Peyer's patch (tissue), 4 donors: ENCODE measurements around the gene BTN1A1. TPM values are rescaled to one million over a fixed set of nuclear protein-coding genes. Genes with fewer than 3 reads are reported as not detected.

ENCODE experiments used
- DNase-seq, 3 donors: peaks; one replicate each; pipeline ENCODE4 v3.0.0-alpha.2; 2017 to 2019
- H3K27ac ChIP-seq, 4 donors: fragments of 200-600 bp; sonication (generic); one replicate each; pipeline ENCODE4 v1.5.1; 2016 to 2019
- H3K27me3 ChIP-seq, 2 donors: fragments of 200-600 bp; sonication (generic); one replicate each; pipeline ENCODE4 v1.5.1; 2019
- H3K36me3 ChIP-seq, 3 donors: fragments of 200-600 bp; sonication (generic); one replicate each; pipeline ENCODE4 v1.5.1; 2016 to 2019
- H3K4me1 ChIP-seq, 4 donors: fragments of 200-600 bp; sonication (generic); one replicate each; pipeline ENCODE4 v1.5.1; 2016 to 2019
- H3K4me3 ChIP-seq, 4 donors: fragments of 200-600 bp; sonication (generic); 1 replicate in 3 of 4; 2 replicates in 1 of 4; pipeline ENCODE4 v1.5.1; 2016 to 2019; ENCODE audit warnings: mild to moderate bottlenecking in 1 of 4
- H3K9me3 ChIP-seq, 4 donors: fragments of 200-600 bp; sonication (generic); one replicate each; pipeline ENCODE4 v1.5.1; 2016 to 2019; ENCODE audit warnings: mild to moderate bottlenecking in 1 of 4
- POLR2A ChIP-seq, 2 donors: fragments of 450-650 bp; IDR thresholded peaks; one replicate each; pipeline ENCODE4 v1.5.1; 2017; ENCODE audit warnings: antibody characterized with exemption in 2 of 2, mild to moderate bottlenecking in 2 of 2, moderate library complexity in 2 of 2
- total RNA-seq, 4 donors: library from RNA; depleted of rRNA; stranded (reverse); fragments of >200 nt; gene quantifications; one replicate each; pipeline ENCODE4 v1.1.0, GENCODE V29; 2016
- TF ChIP-seq, protein P1 (sequence below), 6 experiments: fragments of 450-650 bp in 4 of 6; fragments of 200-600 bp in 2 of 6; sonication (generic) in 1 of 6; IDR thresholded peaks; one replicate each; pipeline ENCODE4 v1.5.1; 2017 to 2019; ENCODE audit warnings: antibody characterized with exemption in 6 of 6, mild to moderate bottlenecking in 3 of 6, moderate library complexity in 1 of 6

Gene BTN1A1
- total RNA-seq, 4 donors from 2014 or later: not detected

DNA sequence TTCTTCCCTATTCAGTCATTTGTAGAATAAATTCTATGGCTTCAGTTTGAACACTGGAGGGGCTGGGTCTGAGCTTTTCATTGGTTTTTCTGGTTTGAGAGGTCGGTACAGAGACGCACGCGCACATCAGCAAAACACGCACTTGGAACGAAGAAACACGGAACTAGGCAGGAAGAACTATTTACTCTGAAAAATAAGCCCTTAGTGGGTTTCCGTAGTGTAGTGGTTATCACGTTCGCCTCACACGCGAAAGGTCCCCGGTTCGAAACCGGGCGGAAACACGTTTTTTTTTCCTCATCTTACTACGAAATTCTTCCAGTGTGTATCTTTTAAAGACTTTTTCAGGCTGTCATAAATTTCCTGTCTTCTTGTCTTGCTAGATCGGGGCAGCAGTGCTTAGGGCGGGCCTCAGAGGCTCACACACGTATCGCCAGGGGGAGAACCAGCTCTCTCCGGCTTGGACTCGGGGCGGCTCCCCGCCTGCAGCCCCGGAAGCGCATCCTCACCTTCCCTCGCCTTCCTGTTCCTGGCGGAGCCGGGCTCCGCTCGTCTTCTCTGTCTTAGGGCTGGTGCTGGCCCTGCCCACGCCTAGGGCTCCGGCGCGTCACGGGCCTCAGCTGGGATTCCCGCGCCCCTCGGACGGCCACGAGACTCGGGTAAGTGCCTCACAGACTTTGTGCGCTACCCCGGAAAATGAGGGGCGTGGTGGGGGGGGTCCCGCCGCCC is 37.9 kb downstream of the BTN1A1 start, which contains the start of gene HMGN4:
Gene HMGN4 (plus strand): TSS at position 521 of the 726 bp plus-strand sequence. CDS start 6,841 bp downstream, outside the sequence.
- peak; percentile 79 to 91 (median 85) for DNase-seq
- Histone ChIP-seq H3K4me1 (peaks cover 0 to 27% (median 4%) of the 10 kb centered on the region in 4 donors), H3K27ac (peak within 1 kb of the TSS; percentile 88 to 96 (median 91)), H3K27me3 (no peaks in the 10 kb centered on the region), H3K4me3 (peak within 1 kb of the TSS; percentile 58 to 84 (median 83)), H3K9me3 (no peaks in the 10 kb centered on the region), H3K36me3 (no peaks in the 10 kb centered on the region)
- TF ChIP-seq, protein P1, sequence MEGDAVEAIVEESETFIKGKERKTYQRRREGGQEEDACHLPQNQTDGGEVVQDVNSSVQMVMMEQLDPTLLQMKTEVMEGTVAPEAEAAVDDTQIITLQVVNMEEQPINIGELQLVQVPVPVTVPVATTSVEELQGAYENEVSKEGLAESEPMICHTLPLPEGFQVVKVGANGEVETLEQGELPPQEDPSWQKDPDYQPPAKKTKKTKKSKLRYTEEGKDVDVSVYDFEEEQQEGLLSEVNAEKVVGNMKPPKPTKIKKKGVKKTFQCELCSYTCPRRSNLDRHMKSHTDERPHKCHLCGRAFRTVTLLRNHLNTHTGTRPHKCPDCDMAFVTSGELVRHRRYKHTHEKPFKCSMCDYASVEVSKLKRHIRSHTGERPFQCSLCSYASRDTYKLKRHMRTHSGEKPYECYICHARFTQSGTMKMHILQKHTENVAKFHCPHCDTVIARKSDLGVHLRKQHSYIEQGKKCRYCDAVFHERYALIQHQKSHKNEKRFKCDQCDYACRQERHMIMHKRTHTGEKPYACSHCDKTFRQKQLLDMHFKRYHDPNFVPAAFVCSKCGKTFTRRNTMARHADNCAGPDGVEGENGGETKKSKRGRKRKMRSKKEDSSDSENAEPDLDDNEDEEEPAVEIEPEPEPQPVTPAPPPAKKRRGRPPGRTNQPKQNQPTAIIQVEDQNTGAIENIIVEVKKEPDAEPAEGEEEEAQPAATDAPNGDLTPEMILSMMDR (IDR thresholded peaks at IDR 0.05): peak in 3 of 6 experiments; percentile 3 to 22 (median 16)
- peak; percentile 51 to 67 for TF ChIP-seq POLR2A (IDR thresholded peaks at IDR 0.05)

DNA sequence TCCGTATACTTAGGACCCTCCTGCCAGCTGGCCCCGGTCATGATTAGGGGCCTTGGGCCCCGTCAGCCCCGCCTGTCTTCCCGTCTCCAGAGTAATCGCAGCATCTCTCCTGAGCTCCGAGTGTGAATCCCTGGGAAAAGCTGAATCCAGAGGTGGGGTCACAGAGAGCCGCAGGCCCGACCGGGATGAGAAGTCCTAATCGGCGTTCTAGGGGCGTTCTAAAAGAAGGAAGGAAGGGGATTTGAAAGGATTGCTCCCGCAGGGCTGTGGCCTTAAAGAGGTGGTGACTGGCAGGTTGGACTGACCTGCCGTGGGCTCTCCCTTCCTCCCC is 38.4 kb downstream of the BTN1A1 start:
- Histone ChIP-seq H3K9me3 (no peaks in the 10 kb centered on the region), H3K36me3 (no peaks in the 10 kb centered on the region), H3K4me3 (peak overlapping the region; percentile 58 to 84 (median 83)), H3K27me3 (no peaks in the 10 kb centered on the region), H3K4me1 (peaks cover 0 to 27% (median 4%) of the 10 kb centered on the region in 4 donors), H3K27ac (peak overlapping the region; percentile 88 to 96 (median 91))
- no peak for DNase-seq
- TF ChIP-seq, protein P1 (IDR thresholded peaks at IDR 0.05): no peak
- peak in 1 of 2 donors; percentile 6 for TF ChIP-seq POLR2A (IDR thresholded peaks at IDR 0.05)

DNA sequence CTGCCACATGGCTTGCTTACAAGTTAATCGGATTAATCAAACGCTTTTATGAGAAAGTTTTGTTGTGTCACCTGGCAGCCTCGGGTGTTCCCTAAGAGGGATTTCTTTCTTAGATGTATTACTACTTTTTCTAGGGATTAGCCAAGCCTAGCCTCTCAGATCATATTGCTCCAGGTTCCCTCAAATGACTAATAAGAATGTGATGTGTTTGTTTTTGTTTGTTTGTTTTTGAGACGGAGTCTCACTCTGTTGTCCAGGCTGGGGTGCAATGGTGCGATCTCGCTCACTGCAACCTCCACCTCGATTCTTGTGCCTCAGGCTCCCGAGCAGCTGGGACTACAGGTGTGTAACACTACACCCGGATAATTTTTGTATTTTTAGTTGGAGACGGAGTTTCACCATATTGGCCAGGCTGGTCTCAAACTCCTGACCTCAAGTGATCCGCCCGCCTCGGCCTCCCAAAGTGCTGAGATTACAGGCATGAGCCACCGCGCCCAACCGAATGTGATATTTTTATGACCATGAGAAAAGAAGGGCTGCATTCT is 39.0 kb downstream of the BTN1A1 start:
- Histone ChIP-seq H3K36me3 (no peaks in the 10 kb centered on the region), H3K9me3 (no peaks in the 10 kb centered on the region), H3K4me1 (peaks cover 0 to 27% (median 4%) of the 10 kb centered on the region in 4 donors), H3K27me3 (no peaks in the 10 kb centered on the region), H3K27ac (peak overlapping the region; percentile 88 to 96 (median 91)), H3K4me3 (peak overlapping the region; percentile 58 to 84 (median 83))
- DNase-seq: no peak
- no peak for TF ChIP-seq POLR2A (IDR thresholded peaks at IDR 0.05)
- TF ChIP-seq, protein P1 (IDR thresholded peaks at IDR 0.05): no peak

DNA sequence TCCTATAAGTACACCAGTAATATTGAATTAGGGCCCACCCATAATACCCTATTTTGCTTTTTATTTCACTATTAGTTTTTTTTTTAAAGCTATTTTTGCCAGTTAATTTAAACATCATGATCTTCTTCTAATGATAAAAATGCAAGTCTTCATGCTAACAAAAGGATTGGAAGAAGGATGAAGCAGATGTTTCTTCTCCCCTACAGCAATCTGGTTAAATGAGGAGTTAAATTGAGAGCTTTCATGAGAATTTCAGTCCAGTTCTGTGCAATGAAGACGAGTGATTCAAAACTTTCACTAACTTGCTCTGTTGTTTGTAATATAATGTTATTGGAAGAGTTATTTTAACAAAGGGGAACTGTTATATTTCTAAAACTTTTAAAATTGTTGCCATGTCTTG is 41.5 kb downstream of the BTN1A1 start:
- H3K27ac ChIP-seq: no peak overlapping the region
- H3K4me1 ChIP-seq: peaks cover 0 to 24% (median under 1%) of the 10 kb centered on the region in 4 donors
- H3K9me3 ChIP-seq: no peaks in the 10 kb centered on the region
- TF ChIP-seq, protein P1 (IDR thresholded peaks at IDR 0.05): no peak
- TF ChIP-seq POLR2A (IDR thresholded peaks at IDR 0.05): no peak
- no peak for DNase-seq
- H3K36me3 ChIP-seq: peaks cover 0 to 23% (median 0%) of the 10 kb centered on the region in 3 donors
- no peak overlapping the region for H3K4me3 ChIP-seq
- no peaks in the 10 kb centered on the region for H3K27me3 ChIP-seq

DNA sequence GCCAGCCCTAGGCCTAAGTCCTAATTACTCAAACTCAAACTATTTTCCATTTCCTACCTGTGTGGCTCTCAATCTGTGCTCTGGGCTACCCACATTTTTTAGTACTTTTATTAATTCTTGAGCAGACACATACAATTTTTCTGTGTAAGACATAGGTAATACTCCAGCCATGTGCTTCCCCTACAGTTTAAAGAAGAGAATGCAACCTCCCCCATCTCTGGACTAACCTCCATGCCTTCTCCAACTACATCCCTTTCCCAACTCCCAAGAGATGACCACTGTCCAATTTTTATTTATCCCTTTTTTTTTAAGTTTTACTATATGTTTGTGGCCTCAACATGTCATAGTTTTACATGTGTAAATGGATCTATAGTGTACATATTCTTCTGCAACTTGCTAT is 43.9 kb downstream of the BTN1A1 start:
- H3K27ac ChIP-seq: no peak overlapping the region
- H3K36me3 ChIP-seq: peaks cover 0 to 23% (median 0%) of the 10 kb centered on the region in 3 donors
- H3K27me3 ChIP-seq: no peaks in the 10 kb centered on the region
- peaks cover 0 to 18% (median 0%) of the 10 kb centered on the region in 4 donors for H3K4me1 ChIP-seq
- TF ChIP-seq, protein P1 (IDR thresholded peaks at IDR 0.05): peak in 5 of 6 experiments; percentile 27 to 51 (median 39)
- no peak for TF ChIP-seq POLR2A (IDR thresholded peaks at IDR 0.05)
- no peaks in the 10 kb centered on the region for H3K9me3 ChIP-seq
- no peak overlapping the region for H3K4me3 ChIP-seq
- no peak for DNase-seq
